ENCODE results near the gene RAB26. TPM values are rescaled to one million over a fixed set of nuclear protein-coding genes. Genes with fewer than 3 reads are reported as not detected.

The RAB26 gene
- total and polyA plus RNA-seq, 2 donors (not counting 3 experiments of a cell fraction or from before 2014, with no cell fraction given), result 0.91 to 2.0 TPM

GRCh38 chr16:2121853-2122252, 26.6 kb upstream of the RAB26 start:
- BruUV-seq (replicated peaks), result no TSS peak
- no peaks in the 10 kb centered on the region for H4K20me1 ChIP-seq (replicated peaks; ENCODE audit: control insufficient read depth, extremely low read depth, insufficient read depth, low read length)
- no peak overlapping the region for H2AFZ ChIP-seq (ENCODE audit: low read depth, low read length)
- no peaks in the 10 kb centered on the region for H3K27me3 ChIP-seq (ENCODE audit: control insufficient read depth in 2 of 2, insufficient read depth in 2 of 2, low read length in 2 of 2)
- POLR2A ChIA-PET, result no interaction called here
- H3K27ac ChIP-seq (ENCODE audit: insufficient read depth, low read depth, low read length), result no peak overlapping the region
- dilution Hi-C loops (cut with MboI; ENCODE audit: extremely low pct_ligation_motif_present, low sequenced_read_pairs), result no loop called here
- peaks cover 22% of the 10 kb centered on the region for H3K79me2 ChIP-seq (ENCODE audit: control insufficient read depth, insufficient read depth, low read length)
- H3K4me3 ChIP-seq (replicated peaks in 1 of 3; ENCODE audit: insufficient read depth in 1 of 3, low read depth in 1 of 3, low read length in 3 of 3), result no peak overlapping the region
- FAIRE-seq (no peak), DNase-seq (ENCODE audit: low read depth, low spot score) (no peak)
- peaks cover 30% of the 10 kb centered on the region for H3K4me1 ChIP-seq (ENCODE audit: control insufficient read depth, extremely low read depth, insufficient read depth, low read length)
- H3K9me1 ChIP-seq (replicated peaks; ENCODE audit: control insufficient read depth, extremely low read depth, insufficient read depth, low read length), result no peaks in the 10 kb centered on the region
- no peak overlapping the region for H3K9ac ChIP-seq (replicated peaks; ENCODE audit: extremely low read depth, insufficient read depth, low read length)
- H3K9me3 ChIP-seq (replicated peaks; ENCODE audit: control insufficient read depth, insufficient read depth, low read length), result no peaks in the 10 kb centered on the region
- no peaks in the 10 kb centered on the region for H3K36me3 ChIP-seq (ENCODE audit: control insufficient read depth in 2 of 2, extremely low read depth in 1 of 2, insufficient read depth in 2 of 2, low read length in 2 of 2)
- no peak for TF ChIP-seq POLR2A (IDR thresholded peaks at IDR 0.05; ENCODE audit: low read depth, low read length)
- TF ChIP-seq POLR2AphosphoS5 (IDR thresholded peaks at IDR 0.05; ENCODE audit: insufficient read depth, low read depth, low read length), result no peak
- no peak for TF ChIP-seq MAX (IDR thresholded peaks at IDR 0.05; ENCODE audit: insufficient read depth, insufficient read length)
- TF ChIP-seq CTCF (IDR thresholded peaks at IDR 0.05; ENCODE audit: extremely low read depth in 1 of 2, insufficient read depth in 1 of 2, low read depth in 1 of 2, low read length in 2 of 2), result no peak
- no peak for TF ChIP-seq EZH2 (IDR thresholded peaks at IDR 0.05; ENCODE audit: borderline replicate concordance, low read depth, low read length, severe bottlenecking)
- no peak for TF ChIP-seq MYC (IDR thresholded peaks at IDR 0.05; ENCODE audit: low read depth, low read length)
- no peak for TF ChIP-seq FOS (IDR thresholded peaks at IDR 0.05; ENCODE audit: borderline replicate concordance, insufficient read depth, low read length)
- no peak for TF ChIP-seq JUN (IDR thresholded peaks at IDR 0.05; ENCODE audit: borderline replicate concordance, insufficient read depth, insufficient read length, low read depth)
- TF ChIP-seq GATA2 (IDR thresholded peaks at IDR 0.05; ENCODE audit: insufficient read depth, insufficient read length, low read depth, low read length), result no peak
- CTCF ChIA-PET, result interaction anchor here (1.0 to 2.2 kb wide), 5 partner anchors 18 to 118 kb away, joined by 3 to 29 read pairs (median 3); no protein-coding TSS in a partner anchor
- no peak overlapping the region for H3K4me2 ChIP-seq (ENCODE audit: insufficient read depth, low read length)
- intact Hi-C loops (cut with micrococcal nuclease), result loop anchor here (1.0 kb wide), 1 partner anchor 18 kb away; no protein-coding TSS in a partner anchor
